ENCODE measurements around the gene SENP6. TPM values are rescaled to one million over a fixed set of nuclear protein-coding genes. Genes with fewer than 3 reads are reported as not detected.
"Not testable (repeated sequence)": the region's sequence is repeated elsewhere in the genome, so short reads cannot be mapped to it uniquely, and the experiment has no call there.

The SENP6 gene
- total RNA-seq, 1 donor from 2014 or later: 82.1 TPM

DNA sequence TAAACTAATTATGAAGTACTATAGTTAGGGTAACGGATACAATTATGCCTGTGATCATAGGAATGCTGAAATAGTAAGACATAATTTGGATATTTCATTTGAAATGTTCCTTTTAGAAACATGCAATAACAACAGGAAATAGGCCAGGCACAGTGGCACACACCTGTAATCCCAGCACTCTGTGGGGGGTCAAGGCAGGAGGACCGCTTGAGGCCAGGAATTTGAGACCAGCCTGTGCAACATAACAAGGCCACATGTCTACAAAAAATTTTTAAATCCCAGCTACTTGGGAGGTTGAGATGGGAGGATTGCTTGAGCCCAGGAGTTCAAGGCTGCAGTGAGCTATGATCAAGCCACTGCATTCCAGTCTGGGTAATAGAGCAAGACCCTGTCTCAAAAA lies 121.7 kb downstream of the SENP6 start:
- Mint-ChIP-seq H3K27ac (ENCODE audit: unreplicated experiment) (no peak overlapping the region), H3K9me3 (ENCODE audit: low read depth) (no peaks in the 10 kb centered on the region), H3K27me3 (ENCODE audit: low read depth) (no peaks in the 10 kb centered on the region), H3K4me3 (ENCODE audit: unreplicated experiment) (no peak overlapping the region), H3K4me1 (ENCODE audit: low read depth) (no peaks in the 10 kb centered on the region), H3K36me3 (ENCODE audit: low read depth) (peaks cover 4% of the 10 kb centered on the region)
- TF ChIP-seq, protein P1, sequence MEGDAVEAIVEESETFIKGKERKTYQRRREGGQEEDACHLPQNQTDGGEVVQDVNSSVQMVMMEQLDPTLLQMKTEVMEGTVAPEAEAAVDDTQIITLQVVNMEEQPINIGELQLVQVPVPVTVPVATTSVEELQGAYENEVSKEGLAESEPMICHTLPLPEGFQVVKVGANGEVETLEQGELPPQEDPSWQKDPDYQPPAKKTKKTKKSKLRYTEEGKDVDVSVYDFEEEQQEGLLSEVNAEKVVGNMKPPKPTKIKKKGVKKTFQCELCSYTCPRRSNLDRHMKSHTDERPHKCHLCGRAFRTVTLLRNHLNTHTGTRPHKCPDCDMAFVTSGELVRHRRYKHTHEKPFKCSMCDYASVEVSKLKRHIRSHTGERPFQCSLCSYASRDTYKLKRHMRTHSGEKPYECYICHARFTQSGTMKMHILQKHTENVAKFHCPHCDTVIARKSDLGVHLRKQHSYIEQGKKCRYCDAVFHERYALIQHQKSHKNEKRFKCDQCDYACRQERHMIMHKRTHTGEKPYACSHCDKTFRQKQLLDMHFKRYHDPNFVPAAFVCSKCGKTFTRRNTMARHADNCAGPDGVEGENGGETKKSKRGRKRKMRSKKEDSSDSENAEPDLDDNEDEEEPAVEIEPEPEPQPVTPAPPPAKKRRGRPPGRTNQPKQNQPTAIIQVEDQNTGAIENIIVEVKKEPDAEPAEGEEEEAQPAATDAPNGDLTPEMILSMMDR (IDR thresholded peaks at IDR 0.05): no peak
- no peak for DNase-seq (ENCODE audit: low spot score)

DNA sequence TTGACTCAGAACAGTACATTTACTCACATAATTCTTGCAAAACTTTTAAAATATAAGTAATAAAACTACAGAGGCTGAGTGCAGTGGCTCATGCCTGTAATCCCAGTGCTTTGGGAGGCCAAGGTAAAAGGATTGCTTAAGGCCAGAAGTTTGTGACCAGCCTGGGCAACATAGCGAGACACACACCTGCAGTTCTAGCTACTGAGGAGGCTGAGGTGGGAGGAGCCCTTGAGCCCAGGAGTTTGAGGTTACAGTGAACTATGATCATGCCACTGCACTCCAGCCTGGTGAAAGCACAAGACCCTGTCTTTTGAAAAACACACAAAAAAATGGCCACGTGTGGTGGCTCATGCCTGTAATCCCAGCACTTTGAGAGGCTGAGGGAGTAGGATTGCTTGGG lies 125.5 kb downstream of the SENP6 start:
- Mint-ChIP-seq H3K36me3 (ENCODE audit: low read depth) (no peaks in the 10 kb centered on the region), H3K4me3 (ENCODE audit: unreplicated experiment) (no peak overlapping the region), H3K9me3 (ENCODE audit: low read depth) (no peaks in the 10 kb centered on the region), H3K4me1 (ENCODE audit: low read depth) (no peaks in the 10 kb centered on the region), H3K27me3 (ENCODE audit: low read depth) (no peaks in the 10 kb centered on the region), H3K27ac (ENCODE audit: unreplicated experiment) (no peak overlapping the region)
- no peak for DNase-seq (ENCODE audit: low spot score)
- TF ChIP-seq, protein P1 (IDR thresholded peaks at IDR 0.05): no peak

GRCh38 chr6:75731029-75731428 lies 129.3 kb downstream of the SENP6 start:
- not testable (repeated sequence) for H3K4me3 Mint-ChIP-seq (ENCODE audit: unreplicated experiment); H3K27ac Mint-ChIP-seq (ENCODE audit: unreplicated experiment); H3K27me3 Mint-ChIP-seq (ENCODE audit: low read depth); H3K9me3 Mint-ChIP-seq (ENCODE audit: low read depth); H3K4me1 Mint-ChIP-seq (ENCODE audit: low read depth); DNase-seq (ENCODE audit: low spot score); H3K36me3 Mint-ChIP-seq (ENCODE audit: low read depth)

DNA sequence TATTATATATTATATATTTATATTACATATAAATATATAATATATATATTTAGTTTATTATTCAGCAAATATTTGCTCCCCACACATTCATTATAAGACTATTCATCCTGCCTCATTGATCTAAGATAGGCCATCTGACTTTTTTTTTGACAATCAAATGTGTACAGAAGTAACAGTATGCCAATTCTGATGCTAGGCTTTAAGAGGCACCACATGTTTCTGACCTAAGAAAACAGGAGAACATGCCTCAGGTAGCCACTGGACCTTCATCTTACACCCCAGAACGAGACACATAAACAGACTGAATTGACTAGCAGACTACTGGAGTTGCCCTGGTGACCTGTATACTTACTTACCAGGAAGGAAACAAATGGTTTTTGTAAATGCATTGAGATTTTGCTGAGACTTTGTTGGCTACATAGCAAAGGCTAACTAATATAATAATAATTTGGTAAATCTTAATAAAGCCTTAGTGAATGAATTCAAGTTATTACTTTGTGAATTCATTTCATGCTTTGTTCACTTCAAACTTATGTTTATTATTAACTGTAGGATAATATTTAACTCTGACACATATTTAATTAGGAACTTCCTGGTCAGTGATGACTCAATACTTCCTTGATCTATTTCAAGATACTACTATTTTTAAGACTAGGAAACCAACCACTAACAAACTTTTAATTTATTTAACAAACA lies 134.0 kb downstream of the SENP6 start:
- H3K4me3 Mint-ChIP-seq (ENCODE audit: unreplicated experiment): no peak overlapping the region
- H3K9me3 Mint-ChIP-seq (ENCODE audit: low read depth): no peaks in the 10 kb centered on the region
- TF ChIP-seq, protein P1 (IDR thresholded peaks at IDR 0.05): no peak
- no peaks in the 10 kb centered on the region for H3K36me3 Mint-ChIP-seq (ENCODE audit: low read depth)
- H3K27ac Mint-ChIP-seq (ENCODE audit: unreplicated experiment): no peak overlapping the region
- peaks cover 4% of the 10 kb centered on the region for H3K4me1 Mint-ChIP-seq (ENCODE audit: low read depth)
- DNase-seq (ENCODE audit: low spot score): no peak
- no peaks in the 10 kb centered on the region for H3K27me3 Mint-ChIP-seq (ENCODE audit: low read depth)

GRCh38 chr6:75743971-75744370 lies 142.3 kb downstream of the SENP6 start:
- peaks cover 10% of the 10 kb centered on the region for H3K4me1 Mint-ChIP-seq (ENCODE audit: low read depth)
- no peak overlapping the region for H3K4me3 Mint-ChIP-seq (ENCODE audit: unreplicated experiment)
- H3K9me3 Mint-ChIP-seq (ENCODE audit: low read depth): no peaks in the 10 kb centered on the region
- no peaks in the 10 kb centered on the region for H3K36me3 Mint-ChIP-seq (ENCODE audit: low read depth)
- no peaks in the 10 kb centered on the region for H3K27me3 Mint-ChIP-seq (ENCODE audit: low read depth)
- no peak for DNase-seq (ENCODE audit: low spot score)
- no peak overlapping the region for H3K27ac Mint-ChIP-seq (ENCODE audit: unreplicated experiment)
- TF ChIP-seq, protein P1 (IDR thresholded peaks at IDR 0.05): no peak

- Mint-ChIP-seq H3K4me1 (ENCODE audit: low read depth) (peaks cover 20% of the 10 kb centered on the region), H3K27ac (ENCODE audit: unreplicated experiment) (no peak overlapping the region)
- TF ChIP-seq, protein P1 (IDR thresholded peaks at IDR 0.05): no peak
These were observed 143.7 kb downstream of the SENP6 start for GRCh38 chr6:75745404-75745803.

More at GRCh38 chr6:75745404-75745803, 143.7 kb downstream of the SENP6 start:
- Mint-ChIP-seq H3K36me3 (ENCODE audit: low read depth) (no peaks in the 10 kb centered on the region), H3K4me3 (ENCODE audit: unreplicated experiment) (no peak overlapping the region), H3K9me3 (ENCODE audit: low read depth) (no peaks in the 10 kb centered on the region), H3K27me3 (ENCODE audit: low read depth) (no peaks in the 10 kb centered on the region)
- no peak for DNase-seq (ENCODE audit: low spot score)
